Fibroblast of villous mesenchyme (primary cell): ENCODE data around the gene MACROD2. TPM values are rescaled to one million over a fixed set of nuclear protein-coding genes. Genes with fewer than 3 reads are reported as not detected.
A peak's percentile ranks its signal among the peaks of the same experiment; 100 is the strongest.

Experiments
- DNase-seq: peaks from one replicate; pipeline ENCODE4 v3.0.0-alpha.2; 2010; ENCODE audit warnings: low read depth
- H3K4me3 ChIP-seq: 2 replicates; pipeline ENCODE4 v1.5.1; 2011; ENCODE audit warnings: low read depth, mild to moderate bottlenecking, low read length
- CTCF ChIP-seq: IDR thresholded peaks from 2 replicates; pipeline ENCODE4 v1.5.1; 2012; ENCODE audit warnings: low read depth, mild to moderate bottlenecking, low read length; ENCODE audit not compliant: insufficient read depth
- total RNA-seq: library from RNA; depleted of rRNA; stranded (reverse); fragments of >200 nt; gene quantifications from 2 replicates; pipeline ENCODE4 v1.2.3, GENCODE V29; 2012

The MACROD2 gene
- total RNA-seq, 1 donor, result 1.7 TPM

DNA sequence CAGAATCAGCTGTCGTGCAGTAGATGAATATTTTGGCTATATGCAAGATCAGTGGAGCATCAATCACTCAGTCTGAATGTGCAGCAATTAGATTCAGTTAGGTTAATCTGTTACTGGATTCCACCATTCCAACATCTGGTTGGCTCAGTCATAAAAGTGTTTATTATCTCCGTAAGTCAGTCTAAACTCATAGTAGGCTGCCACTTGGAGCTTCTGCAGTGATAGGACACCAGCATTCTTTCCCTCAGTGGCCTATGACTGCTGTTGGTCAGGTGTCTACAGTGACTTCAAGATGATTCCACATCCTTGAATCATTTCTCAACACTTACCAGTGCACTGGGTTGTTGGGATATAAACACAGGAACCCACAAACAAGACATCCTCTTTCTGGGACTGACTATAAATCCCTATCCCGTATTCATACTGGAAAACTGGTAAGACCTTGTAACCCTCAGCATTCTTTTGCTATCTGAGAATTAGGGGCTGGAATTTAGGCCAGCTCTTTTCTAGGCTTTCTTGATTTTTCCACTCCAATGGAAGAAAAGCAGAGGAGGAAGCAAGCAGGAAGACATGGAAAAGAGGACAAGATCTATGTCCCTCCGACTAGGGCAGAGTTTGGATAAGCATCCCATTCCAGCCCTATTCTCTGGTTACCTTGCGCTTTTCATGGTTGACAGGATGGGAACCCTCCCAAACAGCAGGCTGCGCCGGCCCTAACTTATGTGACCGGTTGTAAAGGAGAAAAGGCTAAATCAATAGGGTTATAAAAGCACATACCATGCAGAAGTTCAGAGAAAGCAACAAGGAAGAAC lies 1658.3 kb downstream of the MACROD2 start:
- peak; percentile 84 for DNase-seq
- no peak for TF ChIP-seq CTCF
- H3K4me3 ChIP-seq, result no peak overlapping the region

GRCh38 chr20:15654208-15654649 lies 1658.9 kb downstream of the MACROD2 start:
- H3K4me3 ChIP-seq, result no peak overlapping the region
- peak; percentile 63 for TF ChIP-seq CTCF
- DNase-seq, result peak; percentile 67

DNA sequence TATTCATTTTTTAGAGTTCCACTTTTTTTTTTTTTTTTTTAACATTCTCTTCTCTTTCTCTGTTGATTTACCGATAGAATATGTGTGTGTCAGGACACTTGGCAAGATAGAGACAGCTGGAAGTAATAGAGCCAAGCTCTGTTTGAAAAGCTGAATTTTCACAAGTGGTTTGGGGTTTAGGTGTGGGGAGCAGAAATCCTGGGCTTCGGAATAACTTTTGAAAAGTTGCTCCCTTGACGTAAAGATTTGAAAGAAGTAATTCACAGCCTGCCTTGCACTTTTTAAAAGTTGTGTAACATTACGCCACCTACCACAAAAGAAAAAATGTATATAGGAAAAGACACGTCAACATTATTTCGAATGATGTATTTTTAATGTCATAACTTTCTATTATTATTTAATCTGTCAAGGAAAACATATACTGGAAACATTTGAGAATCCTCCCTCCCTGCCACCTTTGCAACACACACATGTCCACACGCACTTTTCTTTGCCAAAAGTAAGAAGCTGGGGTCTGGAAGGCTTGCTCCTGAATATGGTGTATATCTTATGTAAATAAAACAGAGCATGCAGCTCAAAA lies 1660.1 kb downstream of the MACROD2 start:
- TF ChIP-seq CTCF, result no peak
- DNase-seq, result no peak
- H3K4me3 ChIP-seq, result no peak overlapping the region

- no peak overlapping the region for H3K4me3 ChIP-seq
- no peak for DNase-seq
- no peak for TF ChIP-seq CTCF
Observed at GRCh38 chr20:15656124-15656523, 1660.8 kb downstream of the MACROD2 start.

DNA sequence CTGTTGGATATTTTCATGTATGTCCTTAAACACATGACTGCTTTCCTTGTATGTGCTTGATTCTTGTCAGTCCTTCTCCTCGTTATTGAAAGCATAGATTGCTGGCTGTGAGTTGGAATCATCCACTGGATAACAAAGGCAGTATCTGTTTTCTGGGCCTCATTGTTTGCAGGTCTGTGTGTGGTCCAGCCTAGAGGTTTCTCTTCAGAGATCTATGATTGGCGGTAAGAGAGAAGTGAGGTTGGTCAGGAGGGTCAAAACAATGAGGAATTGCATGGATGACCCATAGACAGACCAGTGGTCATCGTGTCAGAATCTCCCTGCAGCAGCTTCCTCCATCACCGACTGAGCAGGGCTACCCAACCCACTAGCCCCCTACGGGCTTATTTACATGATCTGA lies 1663.0 kb downstream of the MACROD2 start:
- TF ChIP-seq CTCF, result no peak
- no peak for DNase-seq
- no peak overlapping the region for H3K4me3 ChIP-seq

- peak; percentile 57 for DNase-seq
- TF ChIP-seq CTCF, result no peak
- no peak overlapping the region for H3K4me3 ChIP-seq
Observed at GRCh38 chr20:15673206-15673605, 1677.9 kb downstream of the MACROD2 start.
